Renal pelvis (tissue), 4 donors: ENCODE data around the gene LARGE2. TPM values are rescaled to one million over a fixed set of nuclear protein-coding genes. Genes with fewer than 3 reads are reported as not detected.

Experiments
- DNase-seq: peaks from one replicate; pipeline ENCODE4 v3.0.0-alpha.2; 2013
- polyA plus RNA-seq, 3 donors: library from polyadenylated mRNA; unstranded; fragments of 120-200 nt; gene quantifications; one replicate each; pipeline ENCODE4 v1.2.1, GENCODE V29; 2013; ENCODE audit not compliant: insufficient read length in 3 of 3

LARGE2 gene
- polyA plus RNA-seq, 3 donors: 23.2 to 29.5 (median 27.2) TPM

- DNase-seq: no peak
Measured at GRCh38 chr11:45959851-45960250, 37.4 kb downstream of the LARGE2 start.

GRCh38 chr11:45960387-45961095 is 38.1 kb downstream of the LARGE2 start:
- DNase-seq: no peak

- no peak for DNase-seq
Measured at GRCh38 chr11:45961751-45962240, 39.3 kb downstream of the LARGE2 start.

- peak; percentile 79 for DNase-seq
Measured at GRCh38 chr11:45964911-45965389, 42.5 kb downstream of the LARGE2 start.

DNA sequence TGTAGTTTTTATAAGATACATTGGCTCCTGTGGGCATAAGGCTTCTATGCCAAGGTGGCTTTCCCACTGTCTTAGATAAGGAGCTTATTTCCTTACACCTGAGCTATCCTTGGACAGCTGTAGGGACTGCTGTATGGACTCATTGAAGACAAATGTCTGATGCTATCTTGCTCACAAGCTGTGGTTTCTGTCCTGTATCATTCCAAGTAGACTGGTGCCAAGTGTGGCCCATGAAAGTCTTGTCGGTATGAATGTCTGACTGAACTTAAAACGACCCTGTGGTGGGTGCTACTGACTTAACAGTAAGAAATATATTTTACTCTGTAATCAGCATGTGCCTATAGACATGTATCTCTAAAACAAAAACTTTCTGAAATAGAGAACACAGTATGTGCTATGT is 45.0 kb downstream of the LARGE2 start:
- DNase-seq: no peak

DNA sequence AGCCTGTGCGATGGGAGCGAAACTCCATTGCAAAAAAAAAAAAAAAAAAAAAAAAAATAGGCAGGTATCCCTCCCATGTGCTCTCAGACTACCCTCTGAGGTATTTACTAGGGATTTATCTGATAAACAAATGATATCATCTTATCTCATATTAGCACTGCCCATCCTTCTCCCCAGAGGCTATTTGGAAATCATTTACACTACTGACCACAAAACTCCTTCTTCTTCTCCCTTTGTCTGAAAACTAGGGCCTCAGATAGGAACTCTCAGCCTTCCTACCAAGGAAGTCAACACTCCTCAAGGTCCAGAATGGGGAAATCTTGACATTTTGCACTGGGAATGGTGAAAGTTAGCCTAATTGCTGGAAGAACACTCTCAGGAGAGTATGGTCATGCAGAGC is 46.4 kb downstream of the LARGE2 start:
- DNase-seq: no peak

GRCh38 chr11:45973601-45974000 is 51.1 kb downstream of the LARGE2 start:
- DNase-seq: no peak

GRCh38 chr11:45974806-45975205 is 52.4 kb downstream of the LARGE2 start:
- DNase-seq: no peak

Other genes with a start within 250 kb of the LARGE2 start
- gene SLC35C1, start 117.5 kb upstream of the LARGE2 start, polyA plus RNA-seq: 10 to 100 TPM in 1 of 3 donors, 1 to 10 TPM in 2; 8.1 to 10.2 (median 8.9) TPM
- 10 to 100 TPM; 26.5 to 33.1 (median 32.4) TPM for gene CRY2, start 75.2 kb upstream of the LARGE2 start, polyA plus RNA-seq
- 10 to 100 TPM in 2 of 3 donors, 1 to 10 TPM in 1; 9.6 to 13.8 (median 13.7) TPM for gene MAPK8IP1, start 37.0 kb upstream of the LARGE2 start, polyA plus RNA-seq
- under 1 TPM; 0.41 to 0.77 (median 0.59) TPM for gene FREY1, start 15.4 kb upstream of the LARGE2 start, polyA plus RNA-seq
- gene PEX16, start 4.8 kb upstream of the LARGE2 start, polyA plus RNA-seq: 10 to 100 TPM; 21.5 to 26.0 (median 24.0) TPM
- 10 to 100 TPM; 46.6 to 58.0 (median 56.1) TPM for gene PHF21A, start 198.8 kb downstream of the LARGE2 start, polyA plus RNA-seq